ENCODE data around the gene SLC9C2.

The SLC9C2 gene

DNA sequence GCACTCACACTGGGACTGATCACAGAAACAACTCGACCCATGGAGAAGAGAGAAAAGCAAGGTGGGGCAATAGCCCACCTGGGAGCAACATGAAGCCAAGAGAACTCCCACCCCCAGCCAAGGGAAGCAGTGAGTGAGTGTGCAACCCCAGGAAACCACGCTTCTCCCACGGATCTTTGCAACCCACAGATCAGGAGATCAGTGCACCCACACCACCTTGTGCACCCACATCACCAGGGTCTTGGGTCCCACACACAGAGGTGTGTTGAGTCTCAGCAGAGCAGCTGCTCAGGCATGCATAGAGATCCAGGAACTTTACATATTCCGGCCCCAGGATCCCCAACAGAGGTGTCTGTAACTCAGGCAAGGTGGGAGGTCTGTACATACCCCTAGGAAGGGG, 143.0 kb downstream of the SLC9C2 start:
- DNase-seq (ENCODE audit: extremely low read depth, insufficient read length) = no peak

DNA sequence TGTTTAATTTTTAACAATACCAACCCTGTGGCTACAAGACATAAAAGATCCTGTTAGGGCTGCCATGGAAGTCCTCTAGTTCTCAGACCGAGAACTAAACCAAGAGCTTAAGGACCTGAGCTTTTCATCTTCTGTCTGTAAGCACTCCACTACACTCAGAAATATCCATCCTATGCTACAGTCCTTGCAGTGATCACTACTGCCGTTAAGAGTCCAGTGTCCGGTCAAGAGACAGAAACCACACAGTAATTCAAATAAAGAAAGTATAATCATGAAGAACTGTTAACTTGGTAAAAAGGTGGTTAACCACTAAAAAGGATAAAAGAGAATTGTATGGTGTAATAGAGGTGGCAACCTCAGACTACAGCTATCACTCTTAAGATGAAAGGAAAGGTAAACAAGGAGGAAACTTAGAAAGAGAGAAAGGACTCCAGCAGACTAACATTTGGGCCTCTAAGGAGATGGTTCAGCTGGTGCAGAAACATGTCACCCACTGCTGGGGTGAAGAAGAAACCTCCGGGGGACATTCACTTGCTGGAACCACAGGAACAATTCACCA, 147.8 kb downstream of the SLC9C2 start:
- TF ChIP-seq, protein P1, sequence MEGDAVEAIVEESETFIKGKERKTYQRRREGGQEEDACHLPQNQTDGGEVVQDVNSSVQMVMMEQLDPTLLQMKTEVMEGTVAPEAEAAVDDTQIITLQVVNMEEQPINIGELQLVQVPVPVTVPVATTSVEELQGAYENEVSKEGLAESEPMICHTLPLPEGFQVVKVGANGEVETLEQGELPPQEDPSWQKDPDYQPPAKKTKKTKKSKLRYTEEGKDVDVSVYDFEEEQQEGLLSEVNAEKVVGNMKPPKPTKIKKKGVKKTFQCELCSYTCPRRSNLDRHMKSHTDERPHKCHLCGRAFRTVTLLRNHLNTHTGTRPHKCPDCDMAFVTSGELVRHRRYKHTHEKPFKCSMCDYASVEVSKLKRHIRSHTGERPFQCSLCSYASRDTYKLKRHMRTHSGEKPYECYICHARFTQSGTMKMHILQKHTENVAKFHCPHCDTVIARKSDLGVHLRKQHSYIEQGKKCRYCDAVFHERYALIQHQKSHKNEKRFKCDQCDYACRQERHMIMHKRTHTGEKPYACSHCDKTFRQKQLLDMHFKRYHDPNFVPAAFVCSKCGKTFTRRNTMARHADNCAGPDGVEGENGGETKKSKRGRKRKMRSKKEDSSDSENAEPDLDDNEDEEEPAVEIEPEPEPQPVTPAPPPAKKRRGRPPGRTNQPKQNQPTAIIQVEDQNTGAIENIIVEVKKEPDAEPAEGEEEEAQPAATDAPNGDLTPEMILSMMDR (IDR thresholded peaks at IDR 0.05; ENCODE audit: insufficient read depth, low read length, poor library complexity, severe bottlenecking) = no peak
- Histone ChIP-seq H3K4me3 (replicated peaks; ENCODE audit: low read depth, low read length) (no peak overlapping the region), H3K27me3 (replicated peaks; ENCODE audit: control insufficient read depth, insufficient read depth, low read length) (no peaks in the 10 kb centered on the region), H3K36me3 (ENCODE audit: control insufficient read depth, insufficient read depth, low read length) (no peaks in the 10 kb centered on the region)
- no peak for DNase-seq (ENCODE audit: extremely low read depth, insufficient read length)

More for the DNA sequence above, 143.0 kb downstream of the SLC9C2 start:
- Histone ChIP-seq H3K36me3 (ENCODE audit: control insufficient read depth, insufficient read depth, low read length) (peaks cover 5% of the 10 kb centered on the region), H3K4me3 (replicated peaks; ENCODE audit: low read depth, low read length) (no peak overlapping the region), H3K27me3 (replicated peaks; ENCODE audit: control insufficient read depth, insufficient read depth, low read length) (no peaks in the 10 kb centered on the region)
- TF ChIP-seq, protein P1 (IDR thresholded peaks at IDR 0.05; ENCODE audit: insufficient read depth, low read length, poor library complexity, severe bottlenecking) = no peak

DNA sequence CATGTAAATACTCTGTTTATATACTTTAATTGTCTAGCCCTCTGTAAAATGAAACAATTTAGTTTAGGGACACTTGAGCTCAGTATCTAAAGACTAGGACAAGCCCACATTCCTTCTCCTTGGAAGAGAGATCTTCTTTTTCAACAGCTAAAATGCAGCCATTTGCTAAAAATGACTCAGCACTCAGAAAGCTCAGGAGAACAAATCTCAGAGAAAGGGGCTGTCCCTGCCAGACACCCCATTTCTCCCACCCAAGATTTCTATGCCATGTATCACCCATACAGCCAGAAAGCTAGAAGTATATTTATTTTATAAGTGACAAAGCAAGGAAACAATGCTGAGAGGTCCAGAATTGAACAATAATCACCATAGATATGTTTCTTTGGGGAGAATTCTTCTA, 148.9 kb downstream of the SLC9C2 start:
- no peak for DNase-seq (ENCODE audit: extremely low read depth, insufficient read length)
- Histone ChIP-seq H3K36me3 (ENCODE audit: control insufficient read depth, insufficient read depth, low read length) (no peaks in the 10 kb centered on the region), H3K4me3 (replicated peaks; ENCODE audit: low read depth, low read length) (no peak overlapping the region), H3K27me3 (replicated peaks; ENCODE audit: control insufficient read depth, insufficient read depth, low read length) (no peaks in the 10 kb centered on the region)
- TF ChIP-seq, protein P1 (IDR thresholded peaks at IDR 0.05; ENCODE audit: insufficient read depth, low read length, poor library complexity, severe bottlenecking) = no peak

DNA sequence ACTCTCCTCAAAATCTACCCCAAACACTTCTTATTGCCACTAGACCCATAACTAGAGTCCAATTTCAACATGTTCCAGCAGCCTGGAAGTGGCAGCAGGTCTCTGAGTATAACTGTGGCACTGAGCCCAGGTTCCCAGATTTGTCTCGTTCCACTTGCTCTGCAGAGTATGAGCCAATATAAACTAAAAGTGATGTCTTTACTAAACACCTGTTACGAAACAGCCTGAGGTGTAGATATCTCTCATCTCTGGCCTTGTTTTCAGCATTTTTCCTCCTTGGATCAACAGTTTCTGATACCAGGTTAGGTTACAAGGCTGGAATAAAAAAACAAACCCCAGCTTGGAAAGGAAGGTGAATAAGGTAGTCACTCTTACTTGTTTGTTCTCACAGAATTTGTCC, 150.9 kb downstream of the SLC9C2 start:
- no peak for DNase-seq (ENCODE audit: extremely low read depth, insufficient read length)
- TF ChIP-seq, protein P1 (IDR thresholded peaks at IDR 0.05; ENCODE audit: insufficient read depth, low read length, poor library complexity, severe bottlenecking) = no peak
- Histone ChIP-seq H3K27me3 (replicated peaks; ENCODE audit: control insufficient read depth, insufficient read depth, low read length) (no peaks in the 10 kb centered on the region), H3K36me3 (ENCODE audit: control insufficient read depth, insufficient read depth, low read length) (no peaks in the 10 kb centered on the region), H3K4me3 (replicated peaks; ENCODE audit: low read depth, low read length) (no peak overlapping the region)
